ENCODE data around the gene MORN4.
"Not testable (repeated sequence)": the region's sequence is repeated elsewhere in the genome, so short reads cannot be mapped to it uniquely, and the experiment has no call there.

The MORN4 gene

GRCh38 chr10:97640868-97641811, 7.8 kb upstream of the MORN4 start:
- DNase-seq, result peak; percentile 3

- peak; percentile 98 for DNase-seq
Observed at GRCh38 chr10:97640174-97640867, 7.0 kb upstream of the MORN4 start, which contains the start of gene PI4K2A. PI4K2A (plus strand) TSS chr10:97640671; CDS start chr10:97640743, 72 bp downstream.

GRCh38 chr10:97639090-97639489, 5.8 kb upstream of the MORN4 start:
- DNase-seq, result not testable (repeated sequence)

DNA sequence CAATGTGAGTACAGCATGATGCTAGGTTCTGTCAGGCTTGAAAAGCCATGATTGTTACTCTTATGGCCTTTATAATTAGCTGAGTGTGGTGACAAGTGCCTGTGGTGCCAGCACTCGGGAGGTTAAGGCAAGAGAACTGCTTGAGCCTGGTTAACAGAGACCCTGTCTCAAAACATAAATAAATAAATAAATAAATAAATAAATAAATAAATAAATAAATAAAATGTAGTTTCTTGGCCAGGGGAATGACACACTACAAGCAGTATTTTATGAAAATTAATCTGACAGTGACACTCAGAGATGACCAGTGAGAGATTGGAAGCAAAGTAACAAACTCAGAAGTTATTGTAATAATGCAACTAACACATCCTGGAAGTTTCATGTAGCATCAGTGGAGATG, 2.3 kb upstream of the MORN4 start:
- DNase-seq, result no peak

DNA sequence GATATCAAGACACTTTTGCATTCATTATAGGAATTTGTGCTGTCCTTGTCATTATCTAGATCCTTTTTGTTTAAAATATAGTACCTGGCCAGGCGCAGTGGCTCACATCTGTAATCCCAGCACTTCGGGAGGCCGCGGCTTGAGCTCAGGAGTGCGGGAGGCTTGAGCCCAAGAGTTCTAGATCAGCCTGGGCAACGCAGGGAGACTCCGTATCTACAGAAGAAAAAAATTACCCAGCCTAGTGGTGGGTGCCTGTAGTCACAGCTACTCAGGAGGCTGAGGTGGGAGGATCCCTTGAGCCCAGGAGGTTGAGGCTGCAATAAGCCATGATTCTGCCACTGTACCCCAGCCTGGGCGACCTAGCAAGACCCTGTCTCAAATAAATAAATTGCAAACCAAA, 621 bp upstream of the MORN4 start:
- DNase-seq, result peak; percentile 36

- DNase-seq, result no peak
Observed at GRCh38 chr10:97631098-97631497, 2.2 kb downstream of the MORN4 start.

- DNase-seq, result no peak
Observed at GRCh38 chr10:97629289-97629688, 4.0 kb downstream of the MORN4 start.

- no peak for DNase-seq
Observed at GRCh38 chr10:97628228-97628627, 5.1 kb downstream of the MORN4 start.

- no peak for DNase-seq
Observed at GRCh38 chr10:97627731-97628130, 5.6 kb downstream of the MORN4 start.

DNA sequence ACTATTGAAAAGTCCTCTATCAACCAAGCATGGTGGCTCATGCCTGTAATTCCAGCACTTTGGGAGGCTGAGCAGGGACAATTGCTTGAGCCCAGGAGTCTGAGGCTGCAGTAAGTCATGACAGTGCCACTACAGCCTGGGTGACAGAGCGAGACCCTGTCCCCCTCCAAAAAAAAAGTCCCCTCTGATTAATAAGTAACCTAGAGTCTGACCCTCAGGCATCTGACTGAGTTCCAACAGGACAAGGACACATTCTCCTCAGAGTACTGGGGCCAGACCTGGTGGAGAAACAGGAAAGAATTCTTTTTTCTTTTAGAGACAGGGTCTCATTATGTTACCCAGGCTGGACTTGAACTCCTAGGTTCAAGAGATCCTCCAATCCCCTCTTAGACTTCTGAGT, 10.0 kb downstream of the MORN4 start:
- no peak for DNase-seq

- DNase-seq, result no peak
Observed at GRCh38 chr10:97618733-97619132, 14.6 kb downstream of the MORN4 start.

GRCh38 chr10:97618285-97618684, 15.0 kb downstream of the MORN4 start:
- DNase-seq, result no peak

- no peak for DNase-seq
Observed at GRCh38 chr10:97612386-97612785, 20.9 kb downstream of the MORN4 start.

DNA sequence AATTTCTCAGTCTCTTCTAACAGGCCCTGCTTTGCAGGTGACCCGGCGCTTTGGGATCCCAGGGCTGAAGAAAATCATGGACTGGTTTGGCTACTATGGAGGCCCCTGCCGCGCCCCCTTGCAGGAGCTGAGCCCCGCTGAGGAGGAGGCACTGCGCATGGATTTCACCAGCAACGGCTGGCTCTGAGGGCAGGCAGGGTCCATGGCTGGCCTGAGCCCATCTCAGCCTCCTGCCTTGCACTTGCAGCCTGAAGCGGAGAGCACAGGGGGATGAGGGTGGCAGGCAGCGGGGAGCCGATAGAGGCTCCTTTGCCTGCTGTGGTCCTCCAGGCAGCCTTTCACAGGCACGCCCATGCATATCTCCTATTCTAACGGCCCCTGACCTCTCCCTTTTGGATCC, 21.8 kb downstream of the MORN4 start:
- DNase-seq, result no peak

- no peak for DNase-seq
Observed at GRCh38 chr10:97608991-97609561, 24.2 kb downstream of the MORN4 start.

GRCh38 chr10:97607095-97607636, 26.1 kb downstream of the MORN4 start:
- DNase-seq, result no peak

GRCh38 chr10:97601268-97602215, 31.8 kb downstream of the MORN4 start:
- DNase-seq, result no peak

- DNase-seq, result no peak
Observed at GRCh38 chr10:97600616-97601015, 32.7 kb downstream of the MORN4 start.

DNA sequence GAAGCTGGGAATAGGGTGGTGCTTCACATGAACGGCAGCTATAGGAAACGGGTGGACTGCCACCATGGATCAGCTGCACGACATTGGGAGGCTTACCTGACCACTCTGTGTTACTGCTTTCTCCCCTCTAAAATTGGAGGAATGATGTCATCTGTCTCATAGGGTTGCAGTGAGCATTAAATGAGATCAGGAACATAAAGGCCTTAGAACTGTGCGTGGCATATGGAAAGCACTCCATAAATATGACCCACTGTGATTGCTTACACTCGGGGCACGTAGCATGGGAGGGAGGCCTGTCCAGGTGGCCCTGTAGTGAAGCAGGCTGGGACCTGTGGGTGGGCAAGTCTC, 34.1 kb downstream of the MORN4 start:
- no peak for DNase-seq

DNA sequence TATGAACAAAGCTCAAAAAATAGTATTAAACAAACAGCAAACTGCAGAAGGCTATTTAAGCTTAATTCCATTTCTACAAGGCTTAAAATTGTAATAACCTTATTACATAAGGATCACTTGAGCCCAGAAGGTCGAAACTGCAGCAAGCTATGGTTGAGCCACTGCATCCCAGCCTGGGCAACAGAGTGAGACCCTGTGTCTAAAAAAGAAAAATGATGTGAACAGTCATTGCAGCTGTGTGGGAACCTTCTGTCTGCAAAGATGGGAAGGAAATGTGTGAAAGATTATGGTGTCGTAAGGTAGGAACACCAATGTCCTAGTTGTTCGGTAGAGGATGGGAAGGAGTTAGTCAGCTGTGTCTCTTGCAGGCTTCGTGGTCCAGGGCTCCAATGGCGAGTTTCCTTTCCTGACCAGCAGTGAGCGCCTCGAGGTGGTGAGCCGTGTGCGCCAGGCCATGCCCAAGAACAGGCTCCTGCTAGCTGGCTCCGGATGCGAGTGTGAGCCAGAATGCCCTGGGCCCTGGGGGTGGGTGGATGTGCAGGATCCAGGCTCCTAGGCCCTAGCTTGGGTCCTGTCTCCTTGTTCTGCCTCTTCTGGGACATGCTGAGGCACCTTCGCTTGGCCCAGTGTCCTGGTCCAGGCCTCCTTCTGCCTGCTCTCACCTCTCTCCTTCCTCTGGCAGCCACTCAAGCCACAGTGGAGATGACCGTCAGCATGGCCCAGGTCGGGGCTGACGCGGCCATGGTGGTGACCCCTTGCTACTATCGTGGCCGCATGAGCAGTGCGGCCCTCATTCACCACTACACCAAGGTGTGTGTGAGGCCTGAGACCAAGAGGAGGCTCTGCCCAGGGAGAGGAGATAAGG, 34.7 kb downstream of the MORN4 start:
- no peak for DNase-seq

GRCh38 chr10:97597778-97598177, 35.5 kb downstream of the MORN4 start:
- no peak for DNase-seq

Data from NCI-H510A (cell line).